Hippocampal formation (tissue), 2 donors: ENCODE data around the gene SLC10A3.
"Not testable (repeated sequence)": the region's sequence is repeated elsewhere in the genome, so short reads cannot be mapped to it uniquely, and the experiment has no call there.

Experiments used
- DNase-seq, 2 donors: peaks; one replicate each; lab custom pipeline; 2025; lab: John Stamatoyannopoulos, UW

SLC10A3 gene

GRCh38 chrX:154511761-154512160 is 21.3 kb upstream of the SLC10A3 start:
- DNase-seq = no peak

DNA sequence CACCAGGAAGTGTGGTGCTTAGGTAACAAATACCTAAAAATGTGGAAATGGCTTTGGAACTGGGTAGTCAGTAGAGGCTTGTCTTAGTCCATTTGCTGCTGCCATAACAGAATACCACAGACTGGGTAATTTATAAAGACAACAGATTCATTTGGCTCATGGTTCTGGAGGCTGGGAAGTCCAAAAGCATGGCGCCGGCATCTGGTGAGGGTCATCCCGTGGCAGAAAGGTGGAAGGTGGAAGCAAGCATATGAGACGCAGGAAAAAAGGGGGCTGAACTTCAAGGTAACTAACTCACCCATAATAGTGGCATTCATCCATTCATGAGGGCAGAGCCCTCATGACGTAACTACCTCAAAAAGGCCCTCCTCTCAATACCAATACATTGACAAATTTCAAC is 19.0 kb upstream of the SLC10A3 start:
- no peak for DNase-seq

- DNase-seq = no peak
Measured at GRCh38 chrX:154508384-154508745, 17.9 kb upstream of the SLC10A3 start.

- no peak for DNase-seq
Measured at GRCh38 chrX:154507673-154508383, 17.4 kb upstream of the SLC10A3 start.

DNA sequence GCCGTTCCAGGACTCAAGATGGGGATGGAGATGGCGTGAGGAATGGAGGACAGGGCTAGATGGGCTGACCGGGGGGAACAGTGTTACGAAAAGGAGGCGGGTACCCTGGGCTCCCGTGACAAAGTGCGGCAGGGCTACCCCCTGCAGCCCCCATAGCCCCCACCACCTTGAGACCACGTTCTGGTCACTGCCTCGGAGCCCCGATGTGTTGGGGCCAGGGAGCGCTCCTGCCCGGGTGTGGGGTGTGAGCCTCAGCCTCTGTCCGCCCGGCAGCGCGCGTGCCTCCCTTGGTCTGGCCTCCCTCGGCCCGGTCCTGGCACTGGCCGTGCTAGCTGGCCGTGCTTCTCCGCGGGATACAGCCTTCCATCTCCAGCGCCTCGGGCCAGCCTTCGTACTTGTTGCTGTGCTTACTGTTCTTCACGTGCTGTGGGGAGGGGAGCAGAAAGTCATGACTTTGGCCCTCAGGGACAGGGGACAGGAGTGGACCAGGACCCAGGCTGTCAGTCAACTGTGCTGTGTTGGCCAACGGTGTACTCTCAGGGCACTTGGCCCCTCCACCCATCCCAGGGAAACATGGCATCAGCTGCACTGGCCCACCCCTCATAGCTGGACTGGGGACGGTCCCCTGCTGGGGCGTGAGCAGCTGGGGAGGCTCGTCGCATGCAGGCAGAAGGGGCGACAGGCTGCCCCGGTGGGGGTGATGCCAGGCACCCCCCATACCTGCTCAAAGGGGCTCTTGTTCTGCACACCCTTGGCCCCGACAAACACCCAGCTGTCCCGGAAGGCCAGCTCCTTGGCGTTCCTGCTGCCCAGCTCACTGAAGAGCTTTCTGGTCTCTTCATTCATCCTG is 16.3 kb upstream of the SLC10A3 start:
- DNase-seq = no peak

DNA sequence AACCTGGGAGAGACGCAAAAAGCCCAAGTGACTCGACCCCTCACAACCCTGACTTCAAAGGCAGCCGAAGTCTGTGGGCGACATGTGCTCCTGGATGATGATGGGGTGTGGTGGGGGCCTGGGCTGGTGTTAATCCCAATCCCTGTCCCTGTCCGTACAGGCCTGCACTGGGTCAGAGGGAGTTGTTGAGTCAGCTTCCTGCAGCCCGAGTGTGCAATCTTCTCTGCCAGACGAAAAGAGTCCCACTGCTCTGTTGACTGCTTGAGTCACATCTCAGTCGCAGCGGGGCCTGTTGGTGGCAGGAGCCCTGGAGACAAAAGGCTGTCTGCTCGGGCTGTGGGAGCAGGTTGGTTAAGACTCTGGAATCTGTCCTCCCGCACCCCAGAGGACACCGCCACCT is 15.3 kb upstream of the SLC10A3 start:
- DNase-seq = no peak

GRCh38 chrX:154502989-154503388 is 12.6 kb upstream of the SLC10A3 start:
- DNase-seq = no peak

DNA sequence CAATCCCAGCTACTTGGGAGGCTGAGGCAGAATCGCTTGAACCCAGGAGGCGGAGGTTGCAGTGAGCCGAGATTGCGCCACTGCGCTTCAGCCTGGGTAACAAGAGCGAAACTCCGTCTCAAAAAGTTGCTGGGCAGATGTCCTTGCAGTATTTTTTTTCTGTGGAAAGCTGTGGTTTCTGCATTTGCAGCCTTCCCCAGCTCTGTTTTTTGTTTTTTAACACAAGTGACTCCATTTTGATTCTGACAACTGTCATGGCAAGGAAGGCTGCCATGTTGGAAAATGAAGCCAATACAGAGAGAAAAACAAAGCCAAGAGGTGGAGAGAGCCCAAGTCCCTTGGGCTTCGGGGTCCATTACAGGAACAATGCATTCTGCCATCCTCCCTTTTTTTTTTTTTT is 11.7 kb upstream of the SLC10A3 start:
- no peak for DNase-seq

- not testable (repeated sequence) for DNase-seq
Measured at GRCh38 chrX:154501423-154501822, 11.0 kb upstream of the SLC10A3 start.

DNA sequence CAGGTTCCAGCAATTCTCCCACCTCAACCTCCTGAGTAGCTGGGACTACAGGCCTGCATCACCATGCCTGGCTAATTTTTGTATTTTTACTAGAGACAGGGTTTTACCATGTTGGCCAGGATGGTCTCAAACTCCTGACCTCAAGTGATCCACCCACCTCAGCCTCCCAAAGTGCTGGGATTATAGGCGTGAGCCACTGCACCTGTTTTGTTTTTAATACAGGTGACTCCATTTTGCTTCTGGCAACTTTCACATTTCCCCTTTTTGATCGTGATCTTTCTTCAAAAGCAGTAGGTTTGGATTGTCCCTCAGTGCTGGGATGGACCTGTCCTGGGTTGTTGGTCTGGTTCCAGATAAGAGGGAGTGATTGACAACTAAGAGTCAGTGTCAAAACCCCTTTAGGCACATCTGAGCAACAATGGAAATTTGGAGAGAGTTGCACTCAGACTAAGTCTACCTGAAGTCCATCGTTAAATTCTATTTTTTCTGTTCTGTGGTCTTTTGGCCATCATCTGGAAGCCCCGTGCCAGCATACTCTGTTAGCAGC is 6.2 kb upstream of the SLC10A3 start:
- not testable (repeated sequence) for DNase-seq

DNA sequence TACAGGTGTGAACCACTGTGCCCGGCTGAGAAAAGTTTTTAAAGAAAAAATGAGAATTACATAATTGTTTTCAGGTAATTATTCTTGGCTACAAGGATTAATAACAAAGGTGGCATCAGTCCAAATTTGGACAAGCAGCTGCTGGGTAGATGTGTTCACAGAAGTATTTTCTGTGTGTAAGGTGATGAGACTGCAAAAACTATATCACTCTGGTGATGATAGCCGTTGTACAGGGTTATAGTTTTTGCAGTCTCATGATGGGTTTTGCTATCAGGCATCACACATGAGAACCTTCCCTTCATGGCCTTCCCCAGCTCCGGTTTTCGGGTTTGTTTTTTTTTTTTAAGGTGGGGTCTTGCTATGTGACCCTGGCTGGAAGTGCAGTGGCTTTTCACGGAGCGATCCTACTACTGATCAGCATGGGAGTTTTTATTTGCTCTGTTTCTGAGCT is 5.1 kb upstream of the SLC10A3 start:
- DNase-seq = no peak

GRCh38 chrX:154494715-154495114 is 4.3 kb upstream of the SLC10A3 start:
- no peak for DNase-seq

DNA sequence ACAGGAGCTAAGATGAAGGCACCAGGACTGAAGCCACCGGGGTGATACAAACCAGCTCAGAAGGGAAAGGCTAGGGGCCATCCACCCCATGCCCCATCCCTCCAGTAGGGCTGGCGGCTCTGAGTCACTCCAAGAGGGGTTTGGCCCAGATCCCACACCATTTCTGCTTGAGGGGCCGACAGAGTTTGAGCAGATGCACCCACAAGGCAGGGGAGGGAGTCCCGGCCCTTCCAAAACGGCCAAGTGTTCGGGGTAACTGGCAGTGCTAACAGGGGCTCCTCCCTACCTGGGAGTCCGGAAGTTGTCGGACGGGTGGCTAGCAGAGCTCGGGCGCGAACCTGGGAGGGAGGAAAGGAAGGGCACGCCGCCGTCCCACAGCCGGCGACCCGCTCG is 412 bp downstream of the SLC10A3 start:
- DNase-seq = no peak

- DNase-seq = no peak
Measured at GRCh38 chrX:154489182-154489581, 1.2 kb downstream of the SLC10A3 start.

- DNase-seq = no peak
Measured at GRCh38 chrX:154488336-154489075, 1.9 kb downstream of the SLC10A3 start.

- no peak for DNase-seq
Measured at GRCh38 chrX:154487518-154488290, 2.7 kb downstream of the SLC10A3 start.

DNA sequence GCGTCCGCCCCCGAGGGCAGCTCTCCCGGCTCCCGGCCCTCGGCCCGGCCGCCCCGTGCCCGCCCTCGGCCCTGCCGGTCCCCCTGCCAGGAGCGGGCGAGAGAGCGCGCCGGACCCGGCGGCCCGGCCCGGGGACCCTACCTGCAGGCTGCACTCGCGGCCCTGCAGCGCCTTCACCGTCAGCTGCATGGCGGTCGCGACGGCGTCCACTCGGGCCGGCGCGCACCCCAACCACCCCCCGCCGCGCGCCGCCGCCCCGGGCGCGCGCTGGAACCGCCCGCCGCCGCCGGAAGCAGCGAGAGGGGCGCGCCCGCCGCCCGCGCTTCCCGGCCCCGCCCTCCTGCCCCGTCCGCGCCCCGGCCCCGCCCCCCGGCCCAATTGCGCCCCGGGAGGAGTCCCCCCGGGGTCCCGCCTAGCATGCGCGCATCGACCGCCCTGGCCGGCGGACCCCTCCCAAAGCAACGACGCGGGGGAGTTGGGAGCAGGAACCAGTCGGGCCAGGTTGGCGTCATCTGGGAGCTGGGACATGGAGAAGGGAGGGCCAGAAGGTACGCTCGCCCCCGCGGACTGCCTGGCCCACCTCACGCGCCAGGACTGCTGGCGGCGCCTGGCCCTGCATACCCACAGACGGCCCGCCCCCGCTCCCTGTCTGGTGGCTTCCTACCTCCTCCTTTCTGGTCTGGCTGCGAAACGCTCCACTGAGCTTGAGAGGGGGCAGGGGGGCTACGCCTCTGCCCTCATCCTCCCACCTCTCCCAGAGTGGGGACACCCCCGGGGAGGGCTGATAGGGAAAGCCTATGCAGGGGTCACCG is 3.8 kb downstream of the SLC10A3 start, which contains the start of gene UBL4A:
UBL4A (minus strand) TSS at position 220 of the 812 bp plus-strand sequence; CDS start at position 189, 31 bp downstream.
- DNase-seq = peak; percentile 24 to 32

DNA sequence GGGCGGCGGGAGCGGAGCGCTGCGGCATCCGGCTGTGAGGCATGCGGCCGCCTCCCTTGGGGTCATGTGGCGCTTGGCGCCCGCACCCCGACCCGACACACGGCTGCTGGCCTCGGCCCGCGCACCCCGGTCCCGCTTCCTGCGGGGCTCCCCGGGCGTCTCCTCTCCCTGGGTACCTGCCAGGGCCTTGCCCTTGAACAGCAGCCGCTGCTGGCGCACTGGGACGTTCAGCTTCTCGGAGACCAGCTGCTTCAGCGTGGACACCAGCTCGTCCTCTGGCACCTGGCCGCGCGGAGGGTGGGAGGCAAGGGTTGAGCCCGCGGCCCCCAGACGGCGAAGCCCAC is 4.4 kb downstream of the SLC10A3 start:
- no peak for DNase-seq

GRCh38 chrX:154485150-154486051 is 5.0 kb downstream of the SLC10A3 start:
- DNase-seq = no peak
